HG03159 (cell line): Measurements from ENCODE around the gene WWOX.
"Not testable (repeated sequence)": the region's sequence is repeated elsewhere in the genome, so short reads cannot be mapped to it uniquely, and the experiment has no call there.

Experiments used
- ATAC-seq: cut with Tn5 transposase; IDR thresholded peaks from one replicate; pipeline ENCODE4 v1.9.1; 2021; ENCODE audit warnings: mild to moderate bottlenecking, moderate library complexity; ENCODE audit not compliant: unreplicated experiment

The WWOX gene

DNA sequence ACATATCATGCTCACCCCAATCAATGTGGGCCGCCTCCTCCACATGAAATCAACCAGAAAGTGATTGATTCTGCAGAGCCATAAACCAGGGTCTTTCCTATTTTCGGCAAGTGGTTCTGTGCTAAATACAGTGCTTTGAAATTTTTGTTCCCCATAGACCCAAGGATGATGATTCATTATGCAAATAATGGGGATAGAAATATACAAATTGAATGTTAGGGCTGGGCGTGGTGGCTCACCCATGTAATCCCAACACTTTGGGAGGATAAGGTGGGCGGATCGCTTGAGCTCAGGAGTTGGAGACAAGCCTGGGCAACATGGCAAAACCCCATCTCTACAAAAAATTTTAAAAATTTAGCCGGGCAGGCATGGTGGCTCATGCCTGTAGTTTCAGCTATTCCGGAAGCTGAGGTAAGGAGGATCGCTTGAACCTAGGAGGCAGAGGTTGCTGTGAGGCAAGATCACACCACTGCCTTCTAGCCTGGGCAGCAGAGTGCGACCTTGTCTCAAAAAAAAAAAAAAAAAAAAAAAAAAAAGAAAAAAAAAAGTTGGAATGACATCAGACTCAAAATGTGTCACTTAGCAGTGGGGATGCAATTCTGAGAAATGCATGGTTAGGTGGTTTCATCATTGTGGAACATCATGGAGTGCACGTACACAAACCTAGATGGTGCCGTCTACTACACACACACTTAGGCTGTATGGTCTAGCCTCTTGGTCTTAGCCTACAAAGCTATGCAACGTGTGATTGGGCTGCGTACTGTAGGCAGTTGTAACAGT, 919.4 kb downstream of the WWOX start:
- no peak for ATAC-seq

DNA sequence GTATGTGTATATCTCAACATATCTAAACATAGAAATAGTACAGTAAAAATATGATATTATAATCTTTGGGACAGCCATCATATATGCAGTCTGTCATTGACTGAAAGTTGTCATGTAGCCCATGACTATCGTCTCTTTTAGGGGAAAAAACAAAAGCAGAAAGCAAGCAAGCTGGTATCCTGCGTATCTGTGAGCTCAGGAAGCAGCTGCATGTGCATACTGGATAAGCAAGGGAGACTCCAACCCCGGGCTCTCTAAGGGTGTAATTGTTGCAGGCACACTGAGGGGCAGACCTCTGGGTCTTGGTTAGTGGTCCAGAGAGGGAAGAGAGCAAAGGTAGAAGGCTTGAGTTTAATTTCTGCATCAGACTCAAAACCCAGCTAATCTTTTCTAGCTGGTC, 920.0 kb downstream of the WWOX start:
- no peak for ATAC-seq

DNA sequence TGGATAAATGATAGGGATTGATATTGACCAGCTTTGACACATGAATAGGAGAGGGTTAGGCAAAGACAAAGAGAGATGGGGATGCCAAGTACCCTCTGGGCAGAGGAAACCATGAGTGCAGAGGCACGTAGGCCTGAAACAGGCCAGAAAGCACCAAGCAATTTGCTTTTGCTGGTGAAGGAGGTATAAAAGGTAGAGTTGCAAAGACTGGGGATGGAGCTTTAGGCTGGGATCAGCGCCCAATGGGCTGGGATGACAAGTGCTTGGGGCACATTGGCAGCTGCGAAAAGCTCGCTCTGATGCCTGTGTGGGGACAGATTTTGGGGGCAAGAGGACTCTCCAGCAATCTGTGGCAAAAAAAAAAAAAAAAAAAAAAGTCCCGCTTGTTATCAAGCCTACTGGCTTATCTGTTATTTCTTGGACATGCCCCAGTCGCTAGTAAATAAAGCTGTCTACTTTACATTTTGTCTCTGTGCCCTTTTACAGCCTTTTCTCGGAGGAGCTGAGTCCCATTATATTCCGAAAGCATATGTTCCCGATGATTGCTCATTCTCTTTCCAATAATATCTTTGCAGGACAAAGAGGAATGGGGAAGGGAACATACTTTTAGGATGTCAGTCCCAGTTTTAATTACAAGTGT, 922.7 kb downstream of the WWOX start:
- no peak for ATAC-seq

DNA sequence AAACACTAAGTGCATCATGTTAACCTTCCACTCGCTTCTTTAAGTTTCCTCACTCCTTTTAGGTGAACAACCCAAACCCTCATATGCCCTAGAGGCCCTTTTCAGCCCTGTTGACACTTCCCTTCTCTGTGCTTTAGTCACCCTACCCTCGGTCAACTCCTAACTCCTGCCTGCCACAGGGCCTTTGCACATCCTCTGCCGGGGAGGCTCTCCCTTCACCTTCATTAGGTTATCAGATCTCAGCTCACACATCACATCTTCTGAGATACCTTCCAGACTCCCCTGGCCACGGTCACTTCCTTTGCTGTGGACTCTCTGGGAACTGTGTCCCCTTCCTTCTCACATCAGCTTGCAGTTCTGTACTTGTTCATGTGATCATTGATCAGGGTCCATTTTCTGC, 926.7 kb downstream of the WWOX start:
- no peak for ATAC-seq

DNA sequence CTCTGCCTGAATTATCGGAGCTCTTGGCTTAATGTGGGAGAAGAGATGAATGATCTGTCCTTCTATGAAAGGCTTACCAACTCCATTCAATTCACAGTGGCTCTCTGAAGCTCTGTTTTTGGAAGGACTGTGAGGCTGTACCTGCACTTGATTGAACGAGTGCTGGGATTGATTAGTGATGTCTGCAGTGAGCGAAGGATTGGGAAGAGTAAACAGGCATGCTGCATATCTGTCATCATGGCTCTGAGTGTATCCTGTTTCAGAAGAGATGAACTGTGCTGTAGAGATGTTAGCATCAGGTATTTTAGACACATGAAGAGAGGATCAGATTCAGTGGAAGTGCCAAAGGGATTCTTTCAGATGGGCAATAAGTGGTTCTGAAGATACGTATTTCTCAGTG, 937.1 kb downstream of the WWOX start:
- no peak for ATAC-seq

DNA sequence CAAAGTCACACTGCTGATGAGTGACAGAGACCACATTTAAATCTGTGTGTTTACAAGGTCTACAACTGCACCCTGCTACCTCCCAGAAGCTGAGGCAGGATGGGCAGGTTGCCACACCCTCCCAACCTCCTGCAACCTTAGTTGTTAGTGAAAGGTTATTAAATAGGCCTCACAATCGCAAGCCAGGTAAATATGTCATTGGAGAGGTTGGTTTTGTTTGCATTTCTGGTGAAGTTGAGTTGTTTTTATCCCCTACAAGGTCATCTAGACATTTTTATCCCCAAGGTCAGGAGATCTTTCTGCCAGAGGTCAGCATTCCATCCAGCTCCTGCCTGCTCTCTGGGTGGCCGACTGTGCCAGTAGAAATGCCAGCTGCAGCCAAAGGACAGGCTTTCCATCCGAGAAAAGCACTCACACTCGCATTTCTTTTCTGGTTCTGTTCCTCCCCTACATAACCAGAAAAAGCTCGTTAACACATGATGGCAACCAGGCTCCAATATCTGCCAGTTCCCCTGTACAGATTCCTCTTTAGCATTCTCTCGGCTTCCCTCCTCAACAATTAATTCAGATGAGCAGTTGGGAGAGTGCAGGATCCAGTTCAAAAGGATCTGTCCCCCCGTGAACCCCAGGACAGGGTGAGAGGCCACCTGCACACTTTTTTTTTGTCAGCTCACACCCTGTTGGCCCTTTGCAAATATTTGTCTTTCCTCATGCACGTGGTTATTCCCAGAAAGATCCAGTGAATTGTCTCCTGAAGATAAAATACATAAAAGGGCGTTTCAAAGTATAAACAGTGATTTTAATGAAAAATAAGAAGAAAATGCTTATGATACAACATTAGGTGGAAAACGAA, 938.3 kb downstream of the WWOX start:
- ATAC-seq = no peak

GRCh38 chr16:79041206-79041605, 941.8 kb downstream of the WWOX start:
- no peak for ATAC-seq

GRCh38 chr16:79042141-79042540, 942.7 kb downstream of the WWOX start:
- ATAC-seq = no peak

DNA sequence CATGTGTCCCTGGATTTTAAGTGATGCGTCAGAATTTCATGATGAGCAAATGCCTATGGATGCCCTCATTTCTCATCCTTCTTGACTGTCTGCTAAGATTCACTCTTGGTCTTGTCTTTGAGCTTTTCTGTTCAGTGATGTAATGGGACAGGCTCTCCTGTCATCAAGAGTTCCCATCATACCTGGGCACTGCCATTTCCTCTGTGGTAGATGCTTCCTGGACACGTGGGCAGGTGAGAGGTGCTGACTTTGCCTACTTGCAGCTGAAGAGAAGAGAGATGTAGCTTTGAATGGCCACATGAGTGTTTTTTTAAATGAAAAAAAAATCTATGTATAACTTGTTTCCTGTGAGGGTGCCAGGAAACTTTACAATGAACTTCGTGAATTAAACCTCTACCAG, 943.4 kb downstream of the WWOX start:
- no peak for ATAC-seq

- no peak for ATAC-seq
These were observed 945.7 kb downstream of the WWOX start for GRCh38 chr16:79045191-79045590.

GRCh38 chr16:79047337-79047736, 947.9 kb downstream of the WWOX start:
- peak; percentile 53 for ATAC-seq

GRCh38 chr16:79049040-79049439, 949.6 kb downstream of the WWOX start:
- ATAC-seq = no peak

DNA sequence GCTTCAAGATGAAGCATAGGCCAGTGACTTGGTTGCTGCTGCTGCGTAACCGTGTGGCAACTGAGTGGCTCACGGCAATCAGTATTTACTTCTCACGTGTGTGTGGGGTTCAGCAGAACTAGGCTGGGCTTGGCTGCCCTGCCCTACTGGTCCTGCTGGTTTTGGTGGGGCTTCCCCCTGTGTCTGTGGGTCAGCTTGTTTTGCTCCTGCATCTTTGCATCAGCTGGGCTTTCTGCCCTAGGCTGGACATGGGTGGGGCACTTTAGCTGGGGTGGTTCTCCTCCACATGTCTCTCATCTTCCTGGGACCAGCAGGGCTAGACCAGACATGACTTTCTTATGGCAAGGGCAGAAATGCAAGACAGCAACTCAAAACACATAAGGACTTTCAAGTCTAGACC, 950.6 kb downstream of the WWOX start:
- ATAC-seq = no peak

DNA sequence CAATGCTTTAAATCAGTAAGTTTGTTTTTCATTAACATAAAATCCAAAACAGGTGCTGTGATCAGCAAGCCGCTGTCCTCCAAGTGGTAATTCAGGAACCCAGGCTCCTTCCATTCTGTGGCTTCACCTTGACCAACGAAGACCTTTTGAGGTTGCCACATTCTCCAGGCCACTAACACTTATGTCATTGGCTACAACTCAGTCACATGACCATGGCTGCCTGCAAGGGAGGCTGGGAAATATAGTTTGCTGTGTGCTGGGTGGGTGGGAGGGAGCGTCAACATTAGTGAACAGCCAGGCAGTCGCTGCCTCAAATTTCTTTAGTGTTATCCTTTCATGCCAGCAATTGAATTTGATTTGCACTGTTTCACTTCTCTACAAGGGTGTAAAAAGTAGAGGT, 951.9 kb downstream of the WWOX start:
- ATAC-seq = no peak

DNA sequence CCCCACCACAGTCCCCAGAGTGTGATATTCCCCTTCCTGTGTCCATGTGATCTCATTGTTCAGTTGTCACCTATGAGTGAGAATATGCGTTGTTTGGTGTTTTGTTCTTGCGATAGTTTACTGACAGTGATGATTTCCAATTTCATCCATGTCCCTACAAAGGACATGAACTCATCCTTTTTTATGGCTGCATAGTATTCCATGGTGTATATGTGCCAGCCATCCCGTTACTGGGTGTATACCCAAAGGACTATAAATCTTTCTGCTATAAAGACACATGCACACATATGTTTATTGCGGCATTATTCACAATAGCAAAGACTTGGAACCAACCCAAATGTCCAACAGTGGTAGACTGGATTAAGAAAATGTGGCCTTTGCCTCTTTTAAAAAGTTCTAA, 952.7 kb downstream of the WWOX start:
- not testable (repeated sequence) for ATAC-seq

- no peak for ATAC-seq
These were observed 954.1 kb downstream of the WWOX start for GRCh38 chr16:79053577-79053976.

DNA sequence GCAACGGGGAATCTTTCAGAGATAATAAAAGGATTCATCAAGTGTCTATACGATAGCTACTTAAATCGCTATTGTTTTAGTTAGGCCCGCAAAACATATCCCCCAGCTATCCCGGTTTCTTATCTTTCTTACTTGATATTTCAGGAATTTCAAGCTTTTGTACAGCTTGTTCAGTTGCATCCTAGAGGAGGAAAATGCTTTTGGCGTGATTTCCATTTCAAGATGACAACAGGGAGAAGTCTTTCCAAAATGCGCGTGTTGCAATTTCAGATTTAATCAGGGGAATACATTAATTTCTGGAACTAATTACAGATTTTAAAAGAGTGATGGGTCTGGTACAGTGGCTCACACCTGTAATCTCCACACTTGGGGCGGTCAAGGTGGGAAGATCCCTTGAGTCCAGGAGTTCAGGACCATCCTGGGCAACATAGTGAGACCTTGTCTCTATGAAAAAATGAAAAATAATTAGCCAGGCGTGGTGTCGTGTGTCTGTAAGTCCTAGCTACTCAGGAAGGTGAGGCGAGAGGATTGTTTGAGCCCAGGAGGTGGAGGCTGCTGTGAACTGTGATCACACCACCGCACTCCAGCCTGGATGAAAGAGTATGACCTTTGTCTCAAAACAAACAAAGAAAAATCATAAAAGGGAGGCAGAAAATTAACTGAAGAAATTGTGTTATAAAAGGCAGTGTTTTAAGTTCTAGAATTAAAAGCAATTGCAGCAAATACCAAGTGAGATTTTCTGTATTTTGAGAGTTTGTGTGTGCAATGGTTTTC, 954.9 kb downstream of the WWOX start:
- no peak for ATAC-seq

DNA sequence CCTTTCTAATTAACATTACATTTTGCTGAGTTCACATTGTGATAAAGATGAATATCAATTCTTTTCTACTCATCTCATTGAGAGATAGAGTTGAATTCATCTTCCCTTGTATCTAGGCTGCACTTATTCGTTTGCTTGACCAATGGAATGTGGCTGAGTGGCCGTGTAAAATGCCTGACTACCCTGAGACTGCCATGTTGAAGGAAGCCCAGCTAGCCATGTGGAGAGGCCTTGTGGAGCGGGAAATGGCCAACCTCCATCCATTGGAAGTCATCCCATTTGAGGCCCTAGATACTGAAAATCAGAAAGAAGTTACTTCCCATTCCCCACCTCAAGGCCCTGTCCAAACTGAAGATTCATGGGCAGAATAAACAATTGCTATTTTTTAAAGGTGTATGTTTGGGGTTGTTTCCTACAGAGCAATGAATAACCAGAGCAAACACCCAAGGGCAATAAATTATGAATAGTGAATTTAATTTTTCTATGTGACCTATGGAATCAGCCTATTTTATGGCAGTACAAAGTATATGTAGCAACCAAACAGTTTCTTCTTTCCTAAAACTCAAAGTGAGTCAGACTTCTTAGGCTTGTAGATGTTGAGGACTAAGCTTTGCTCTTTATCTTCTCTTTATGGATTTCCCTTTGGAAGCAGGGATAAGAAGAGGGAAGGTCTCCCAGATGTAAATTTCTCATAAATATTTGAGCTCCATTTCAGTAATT, 956.0 kb downstream of the WWOX start:
- ATAC-seq = no peak

- ATAC-seq = no peak
These were observed 961.7 kb downstream of the WWOX start for GRCh38 chr16:79061181-79061580.

GRCh38 chr16:79062336-79062735, 962.9 kb downstream of the WWOX start:
- no peak for ATAC-seq
